Endothelial cell of umbilical vein (primary cell): ENCODE data around the gene STK24. TPM values are rescaled to one million over a fixed set of nuclear protein-coding genes. Genes with fewer than 3 reads are reported as not detected.

Experiments used
- BruUV-seq: library from RNA; stranded (reverse); fragments of 400-500 nt; replicated peaks from 2 replicates; lab custom pipeline; 2021; lab: Mats Ljungman, UMichigan
- CTCF ChIA-PET: fragments of 300-600, 350-600 bp; sonication (Branson Sonifier 250); formaldehyde crosslinking; loops from one replicate; lab custom pipeline; 2021; ENCODE audit warnings: antibody characterized with exemption, inconsistent platforms; lab: Charles Lee
- POLR2A ChIA-PET: fragments of 300-600, 350-600 bp; sonication (Branson Sonifier 250); formaldehyde crosslinking; loops from one replicate; lab custom pipeline; 2021; ENCODE audit warnings: antibody characterized with exemption, inconsistent platforms; lab: Charles Lee
- DNase-seq: peaks from one replicate; pipeline ENCODE4 v3.0.0-alpha.2; 2011; ENCODE audit warnings: low read depth, low spot score
- FAIRE-seq: peaks from 2 replicates; lab custom pipeline; 2011; peaks lifted over from hg19 to GRCh38; lab: Jason Lieb, UNC
- H2AFZ ChIP-seq: 2 replicates; pipeline ENCODE4 v1.6.0; 2012; ENCODE audit warnings: low read depth, low read length, control low read depth, inconsistent platforms
- H3K27ac ChIP-seq: 2 replicates; pipeline ENCODE4 v1.5.1; 2011; ENCODE audit warnings: low read depth, mild to moderate bottlenecking, control low read depth, low read length, moderate library complexity; ENCODE audit not compliant: insufficient read depth
- H3K27me3 ChIP-seq, 2 experiments: 2 replicates each; pipeline versions ENCODE4 v1.6.0 to v1.6.1; 2011; ENCODE audit warnings: low read length in 2 of 2, mixed read lengths in 1 of 2; ENCODE audit not compliant: control insufficient read depth in 2 of 2, insufficient read depth in 2 of 2
- H3K36me3 ChIP-seq, 2 experiments: 2 replicates in 1 of 2; 3 replicates in 1 of 2; pipeline ENCODE4 v1.5.1; 2011; ENCODE audit warnings: low read length in 2 of 2, mild to moderate bottlenecking in 1 of 2, moderate library complexity in 1 of 2; ENCODE audit not compliant: control insufficient read depth in 2 of 2, insufficient read depth in 2 of 2; ENCODE audit errors: extremely low read depth in 1 of 2
- H3K4me1 ChIP-seq: 3 replicates; pipeline ENCODE4 v1.5.1; 2011; ENCODE audit warnings: mild to moderate bottlenecking, low read length; ENCODE audit not compliant: control insufficient read depth, insufficient read depth; ENCODE audit errors: extremely low read depth
- H3K4me2 ChIP-seq: 2 replicates; pipeline ENCODE4 v1.6.1; 2011; ENCODE audit warnings: low read length, control low read depth, mixed read lengths; ENCODE audit not compliant: insufficient read depth
- H3K4me3 ChIP-seq, 3 experiments: fragments of 200-600 bp in 1 of 3; sonication (generic), shearing (Covaris generic) in 1 of 3; replicated peaks in 1 of 3; 2 replicates each; pipeline ENCODE4 v1.5.1; 2011 to 2016; ENCODE audit warnings: control low read depth in 3 of 3, low read length in 3 of 3, mild to moderate bottlenecking in 2 of 3, inconsistent platforms in 1 of 3, low read depth in 1 of 3, moderate library complexity in 1 of 3; ENCODE audit not compliant: insufficient read depth in 1 of 3
- H3K79me2 ChIP-seq: 2 replicates; pipeline ENCODE4 v1.6.0; 2012; ENCODE audit warnings: low read length, inconsistent platforms; ENCODE audit not compliant: control insufficient read depth, insufficient read depth
- H3K9ac ChIP-seq: replicated peaks from 2 replicates; pipeline ENCODE3; 2011; ENCODE audit warnings: low read length, control low read depth; ENCODE audit not compliant: insufficient read depth; ENCODE audit errors: extremely low read depth
- H3K9me1 ChIP-seq: replicated peaks from 3 replicates; pipeline ENCODE4 v1.6.0; 2011; ENCODE audit warnings: mild to moderate bottlenecking, low read length; ENCODE audit not compliant: control insufficient read depth, insufficient read depth; ENCODE audit errors: extremely low read depth
- H3K9me3 ChIP-seq: replicated peaks from 2 replicates; pipeline ENCODE4 v1.5.1; 2012; ENCODE audit warnings: low read length, inconsistent platforms; ENCODE audit not compliant: control insufficient read depth, insufficient read depth
- H4K20me1 ChIP-seq: replicated peaks from 2 replicates; pipeline ENCODE3; 2011; ENCODE audit warnings: mild to moderate bottlenecking, low read length; ENCODE audit not compliant: control insufficient read depth, insufficient read depth; ENCODE audit errors: extremely low read depth
- CTCF ChIP-seq, 2 donors: IDR thresholded peaks; 1 replicate in 1 of 2; 2 replicates in 1 of 2; pipeline ENCODE4 v1.5.1; 2011; ENCODE audit warnings: low read length in 2 of 2, mild to moderate bottlenecking in 2 of 2, moderate library complexity in 2 of 2, control low read depth in 1 of 2, inconsistent platforms in 1 of 2, low read depth in 1 of 2; ENCODE audit not compliant: insufficient read depth in 1 of 2; ENCODE audit errors: extremely low read depth in 1 of 2
- EZH2 ChIP-seq: IDR thresholded peaks from 2 replicates; pipeline ENCODE4 v1.6.1; 2012; ENCODE audit warnings: borderline replicate concordance, low read depth, mild to moderate bottlenecking, moderate library complexity, low read length, inconsistent platforms; ENCODE audit not compliant: severe bottlenecking
- FOS ChIP-seq: IDR thresholded peaks from 2 replicates; pipeline ENCODE4 v1.6.1; 2011; ENCODE audit warnings: mild to moderate bottlenecking, low read length, moderate library complexity, borderline replicate concordance; ENCODE audit not compliant: insufficient read depth
- GATA2 ChIP-seq: IDR thresholded peaks from 2 replicates; pipeline ENCODE4 v1.7.0; 2011; ENCODE audit warnings: low read depth, mild to moderate bottlenecking, moderate library complexity, mixed read lengths, low read length; ENCODE audit not compliant: insufficient read length, insufficient read depth
- JUN ChIP-seq: IDR thresholded peaks from 2 replicates; pipeline ENCODE4 v1.6.1; 2011; ENCODE audit warnings: borderline replicate concordance, low read depth; ENCODE audit not compliant: insufficient read length, insufficient read depth
- MAX ChIP-seq: IDR thresholded peaks from 2 replicates; pipeline ENCODE4 v1.6.1; 2011; ENCODE audit not compliant: insufficient read depth, insufficient read length
- MYC ChIP-seq: IDR thresholded peaks from one replicate; pipeline ENCODE4 v1.6.1; 2011; ENCODE audit warnings: mild to moderate bottlenecking, low read depth, low read length
- POLR2A ChIP-seq: IDR thresholded peaks from 2 replicates; pipeline ENCODE4 v1.6.1; 2012; ENCODE audit warnings: low read depth, mild to moderate bottlenecking, control low read depth, low read length
- POLR2AphosphoS5 ChIP-seq: IDR thresholded peaks from 2 replicates; pipeline ENCODE4 v1.6.1; 2012; ENCODE audit warnings: low read depth, mild to moderate bottlenecking, control low read depth, low read length, moderate library complexity; ENCODE audit not compliant: insufficient read depth
- dilution Hi-C: fragments of 300-500 bp; cut with MboI; formaldehyde crosslinking; loops from one replicate; pipeline ENCODE4 v1.15.0; 2019; ENCODE audit warnings: low sequenced_read_pairs; ENCODE audit not compliant: extremely low pct_ligation_motif_present
- intact Hi-C: fragments of 100-400 bp; cut with micrococcal nuclease; formaldehyde crosslinking; loops from one replicate; pipeline ENCODE4 v1.10.0; 2022
- polyA plus RNA-seq, 4 experiments: library from polyadenylated mRNA; depleted of rRNA in 3 of 4; stranded (reverse) in 3 of 4; unstranded in 1 of 4; fragments of >200 nt; gene quantifications; 2 replicates each; pipeline versions ENCODE4 v1.2.1 to v1.2.3, GENCODE V29; 2011 to 2012; ENCODE audit warnings: missing spikeins in 1 of 4
- total RNA-seq: library from RNA; stranded (reverse); gene quantifications from 2 replicates; pipeline ENCODE4 v1.2.3, GENCODE V29; 2021

STK24 gene
- total and polyA plus RNA-seq, 2 donors (not counting 3 experiments of a cell fraction or from before 2014, with no cell fraction given) = 43.3 to 100 TPM

- H3K36me3 ChIP-seq = no peaks in the 10 kb centered on the region
- dilution Hi-C loops (no loop called here), intact Hi-C loops (no loop called here)
- no peak overlapping the region for H3K4me3 ChIP-seq
- H3K27ac ChIP-seq = no peak overlapping the region
- no peak for FAIRE-seq
- peaks cover 5 to 11% of the 10 kb centered on the region in 2 experiments for H3K27me3 ChIP-seq
- POLR2A ChIA-PET = no interaction called here
- no peaks in the 10 kb centered on the region for H3K4me1 ChIP-seq
- DNase-seq = no peak
- CTCF ChIA-PET = no interaction called here
- TF ChIP-seq GATA2 (no peak), POLR2A (no peak), FOS (no peak), JUN (no peak), MAX (no peak), POLR2AphosphoS5 (no peak), MYC (no peak), CTCF (IDR thresholded peaks at IDR 0.05; ENCODE audit: extremely low read depth in 1 of 2, insufficient read depth in 1 of 2, low read depth in 1 of 2, low read length in 2 of 2) (no peak), EZH2 (no peak)
- no peak overlapping the region for H3K4me2 ChIP-seq
- no peaks in the 10 kb centered on the region for H3K9me3 ChIP-seq
- no peak overlapping the region for H3K9ac ChIP-seq
- BruUV-seq = no TSS peak
- no peaks in the 10 kb centered on the region for H4K20me1 ChIP-seq
- no peaks in the 10 kb centered on the region for H3K9me1 ChIP-seq
- H2AFZ ChIP-seq = no peak overlapping the region
- no peaks in the 10 kb centered on the region for H3K79me2 ChIP-seq
Observed at GRCh38 chr13:98613591-98613990, 36.7 kb upstream of the STK24 start.
